Fibroblast of villous mesenchyme (primary cell): ENCODE results near the gene MALT1. TPM values are rescaled to one million over a fixed set of nuclear protein-coding genes. Genes with fewer than 3 reads are reported as not detected.

Source experiments
- DNase-seq: peaks from one replicate; pipeline ENCODE4 v3.0.0-alpha.2; 2010; ENCODE audit warnings: low read depth
- H3K4me3 ChIP-seq: 2 replicates; pipeline ENCODE4 v1.5.1; 2011; ENCODE audit warnings: low read depth, mild to moderate bottlenecking, low read length
- CTCF ChIP-seq: IDR thresholded peaks from 2 replicates; pipeline ENCODE4 v1.5.1; 2012; ENCODE audit warnings: low read depth, mild to moderate bottlenecking, low read length; ENCODE audit not compliant: insufficient read depth
- total RNA-seq: library from RNA; depleted of rRNA; stranded (reverse); fragments of >200 nt; gene quantifications from 2 replicates; pipeline ENCODE4 v1.2.3, GENCODE V29; 2012

The MALT1 gene
- total RNA-seq, 1 donor: 85.1 TPM

GRCh38 chr18:58758606-58759005 is 87.3 kb downstream of the MALT1 start:
- H3K4me3 ChIP-seq: no peak overlapping the region
- no peak for DNase-seq
- no peak for TF ChIP-seq CTCF

GRCh38 chr18:58761241-58761969 is 90.1 kb downstream of the MALT1 start:
- DNase-seq: no peak
- H3K4me3 ChIP-seq: no peak overlapping the region
- TF ChIP-seq CTCF: no peak

GRCh38 chr18:58761970-58762780 is 90.9 kb downstream of the MALT1 start:
- no peak overlapping the region for H3K4me3 ChIP-seq
- no peak for TF ChIP-seq CTCF
- no peak for DNase-seq

- TF ChIP-seq CTCF: no peak
- DNase-seq: no peak
- no peak overlapping the region for H3K4me3 ChIP-seq
Measured at GRCh38 chr18:58762781-58763171, 91.5 kb downstream of the MALT1 start.

GRCh38 chr18:58766164-58766563 is 94.9 kb downstream of the MALT1 start:
- DNase-seq: no peak
- TF ChIP-seq CTCF: no peak
- H3K4me3 ChIP-seq: no peak overlapping the region

GRCh38 chr18:58766946-58767345 is 95.7 kb downstream of the MALT1 start:
- no peak overlapping the region for H3K4me3 ChIP-seq
- no peak for DNase-seq
- TF ChIP-seq CTCF: no peak
